VCaP (cell line): ENCODE data around the gene TCAP.

Source experiments
- H3K27ac ChIP-seq: fragments of 450-650 bp; 2 replicates; pipeline ENCODE4 v1.5.1; 2017
- TF ChIP-seq, protein P1 (sequence below): fragments of 450-650 bp; conservative IDR thresholded peaks from 2 replicates; pipeline ENCODE4 v1.5.1; 2017; ENCODE audit warnings: mild to moderate bottlenecking, moderate library complexity

The TCAP gene

DNA sequence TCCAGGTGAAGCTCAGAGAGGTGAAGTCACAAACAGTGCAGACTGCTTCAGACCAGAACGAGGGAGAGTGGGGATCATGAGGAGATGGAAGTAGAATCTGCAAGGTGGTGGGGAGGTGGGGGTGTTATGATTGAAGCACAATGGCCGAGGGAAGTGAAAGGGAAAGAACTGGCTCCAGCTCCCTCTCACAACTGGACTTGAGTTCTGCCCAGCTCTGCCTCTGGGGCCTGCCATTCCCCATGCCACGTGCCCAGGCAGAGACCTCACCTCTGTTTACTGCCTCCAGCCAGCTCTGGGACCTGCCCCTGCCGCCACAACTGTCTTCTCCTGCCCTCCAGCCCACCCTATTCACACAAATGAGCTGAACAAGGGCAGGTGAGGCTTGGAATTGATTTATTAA is 5.6 kb downstream of the TCAP start:
- H3K27ac ChIP-seq: no peak overlapping the region
- TF ChIP-seq, protein P1, sequence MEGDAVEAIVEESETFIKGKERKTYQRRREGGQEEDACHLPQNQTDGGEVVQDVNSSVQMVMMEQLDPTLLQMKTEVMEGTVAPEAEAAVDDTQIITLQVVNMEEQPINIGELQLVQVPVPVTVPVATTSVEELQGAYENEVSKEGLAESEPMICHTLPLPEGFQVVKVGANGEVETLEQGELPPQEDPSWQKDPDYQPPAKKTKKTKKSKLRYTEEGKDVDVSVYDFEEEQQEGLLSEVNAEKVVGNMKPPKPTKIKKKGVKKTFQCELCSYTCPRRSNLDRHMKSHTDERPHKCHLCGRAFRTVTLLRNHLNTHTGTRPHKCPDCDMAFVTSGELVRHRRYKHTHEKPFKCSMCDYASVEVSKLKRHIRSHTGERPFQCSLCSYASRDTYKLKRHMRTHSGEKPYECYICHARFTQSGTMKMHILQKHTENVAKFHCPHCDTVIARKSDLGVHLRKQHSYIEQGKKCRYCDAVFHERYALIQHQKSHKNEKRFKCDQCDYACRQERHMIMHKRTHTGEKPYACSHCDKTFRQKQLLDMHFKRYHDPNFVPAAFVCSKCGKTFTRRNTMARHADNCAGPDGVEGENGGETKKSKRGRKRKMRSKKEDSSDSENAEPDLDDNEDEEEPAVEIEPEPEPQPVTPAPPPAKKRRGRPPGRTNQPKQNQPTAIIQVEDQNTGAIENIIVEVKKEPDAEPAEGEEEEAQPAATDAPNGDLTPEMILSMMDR: no peak

DNA sequence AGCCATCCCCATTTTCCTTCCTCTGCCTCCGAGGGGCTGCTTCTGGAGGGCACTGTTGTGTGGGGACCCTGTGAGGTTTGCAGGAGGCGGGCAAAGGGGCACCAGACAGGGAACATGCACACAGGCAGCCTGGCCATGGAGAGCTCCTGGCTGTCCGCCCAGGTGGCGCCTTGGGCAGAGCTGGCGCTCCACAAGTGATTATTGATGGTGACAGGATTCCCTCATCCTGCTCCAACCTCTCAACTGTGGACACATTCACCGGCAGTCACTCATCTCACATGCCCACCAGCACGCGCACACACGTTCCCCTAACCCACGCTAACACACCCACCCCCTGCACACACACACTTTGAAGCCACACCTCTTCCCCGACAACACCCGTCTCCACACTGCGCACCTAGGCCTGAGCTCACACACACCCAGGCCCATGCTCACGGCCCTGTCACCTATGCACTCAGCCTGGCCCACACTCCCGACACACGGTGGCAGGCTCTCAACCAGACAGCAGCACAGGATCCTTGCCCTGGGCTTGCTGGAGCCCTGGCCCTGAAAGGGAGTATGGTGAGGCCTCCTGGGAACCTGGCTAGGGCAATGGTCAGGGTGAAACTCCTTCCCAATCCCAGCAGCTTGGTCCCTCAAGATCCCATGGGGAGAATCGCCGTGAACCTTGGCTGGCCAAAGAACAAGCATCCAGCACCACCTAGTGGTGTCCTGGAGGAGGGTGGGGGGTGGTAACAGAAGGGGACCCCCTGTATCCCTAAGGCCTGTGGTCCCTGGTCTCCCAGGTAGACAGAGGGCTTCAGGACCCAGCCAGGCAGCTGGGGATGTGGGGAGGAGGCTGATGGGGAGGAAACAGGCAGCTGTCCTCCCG is 6.7 kb downstream of the TCAP start:
- H3K27ac ChIP-seq: no peak overlapping the region
- TF ChIP-seq, protein P1: peak; percentile 73

DNA sequence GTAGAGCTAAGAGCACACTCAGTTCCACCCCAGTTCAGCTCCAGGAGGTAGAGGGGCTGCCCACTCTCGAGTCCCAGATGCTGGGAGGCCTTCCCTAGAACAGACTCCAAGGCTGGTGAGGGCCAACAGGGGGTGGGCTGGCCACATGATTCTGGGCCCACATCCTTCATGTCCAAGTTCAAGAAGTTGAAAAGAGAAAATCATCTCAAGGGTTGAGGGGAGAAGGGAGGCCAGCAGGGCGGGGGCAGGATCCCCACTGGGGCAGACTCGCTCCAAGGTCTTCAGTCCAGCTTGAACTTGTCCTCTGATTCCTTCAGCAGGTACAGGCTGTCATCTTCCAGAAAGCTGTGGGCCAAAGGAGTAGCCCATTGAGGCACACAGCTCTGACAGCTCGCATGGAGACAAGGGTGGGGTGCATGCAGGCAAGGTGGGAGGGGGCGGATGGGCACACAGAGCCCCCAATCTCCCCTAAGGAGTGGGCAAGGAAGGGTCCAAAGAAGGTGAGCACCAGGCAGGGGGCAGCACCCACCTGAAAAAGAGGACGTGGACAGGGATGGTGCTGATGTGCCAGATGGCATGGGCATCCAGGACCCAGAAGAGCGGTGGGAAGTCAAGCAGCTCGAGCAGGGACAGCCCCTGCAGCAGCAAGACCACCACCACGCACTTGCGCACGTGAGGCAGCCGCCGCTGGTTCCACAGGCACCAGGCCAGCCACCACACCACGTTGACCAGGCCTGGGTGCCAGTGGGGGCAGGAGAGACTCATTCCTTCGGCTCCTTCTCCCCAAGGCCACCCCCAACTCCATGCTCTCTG is 7.6 kb downstream of the TCAP start:
- TF ChIP-seq, protein P1: peak; percentile 41
- H3K27ac ChIP-seq: no peak overlapping the region

DNA sequence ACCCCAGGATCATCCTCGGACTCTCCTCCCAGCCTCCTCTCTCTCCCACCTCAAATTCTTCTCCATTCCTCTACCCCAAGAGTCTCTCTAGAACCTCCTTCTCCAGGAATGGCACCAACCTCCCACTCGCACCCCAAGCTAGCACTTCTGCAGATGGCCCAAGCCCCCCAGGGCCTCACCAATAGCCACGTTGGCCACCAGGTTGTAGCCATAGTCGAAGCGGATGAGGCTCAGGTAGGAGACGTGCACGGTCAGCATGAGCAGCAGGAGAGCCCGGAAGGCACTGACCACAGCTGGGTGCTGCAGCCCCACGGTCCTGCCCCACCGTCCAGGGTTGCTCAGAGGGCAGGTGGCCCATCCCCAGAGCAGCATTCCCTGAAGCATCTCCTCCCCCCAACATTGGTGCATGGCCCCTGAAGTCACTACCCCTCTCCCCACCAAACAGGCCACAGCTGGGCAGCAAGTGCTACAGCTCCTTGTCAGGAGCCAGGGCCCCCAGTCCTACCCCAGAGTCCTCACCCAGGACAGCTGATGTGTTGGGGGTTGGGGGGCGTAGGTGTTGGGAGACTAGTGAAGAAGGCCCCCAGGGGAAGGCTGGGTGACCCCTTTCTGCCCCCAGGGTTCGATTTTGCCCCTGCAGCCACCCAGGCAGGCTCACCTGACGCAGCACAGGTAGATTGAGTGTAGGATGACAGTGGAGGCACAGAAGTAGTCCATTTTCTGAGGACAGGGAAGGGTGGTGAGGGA is 8.4 kb downstream of the TCAP start:
- TF ChIP-seq, protein P1: no peak
- no peak overlapping the region for H3K27ac ChIP-seq

GRCh38 chr17:39674179-39674578 is 9.0 kb downstream of the TCAP start:
- TF ChIP-seq, protein P1: no peak
- peak overlapping the region; percentile 54; the same call in 1 of the 2 replicates for H3K27ac ChIP-seq

- TF ChIP-seq, protein P1: no peak
- peak overlapping the region; percentile 54 for H3K27ac ChIP-seq
Measured at GRCh38 chr17:39674702-39675389, 9.7 kb downstream of the TCAP start.
